WTC11 (cell line): ENCODE measurements around the gene ZNF652. TPM values are rescaled to one million over a fixed set of nuclear protein-coding genes. Genes with fewer than 3 reads are reported as not detected.

Experiments used
- ATAC-seq: fragments of 200-7000 bp; cut with Tn5 transposase; 2 replicates; pipeline ENCODE4 v1.10.0; 2021; ENCODE audit warnings: mild to moderate bottlenecking, moderate library complexity
- CTCF ChIA-PET: fragments of 300-600 bp; sonication (Branson Sonifier 250); formaldehyde crosslinking; loops from one replicate; lab custom pipeline; 2021; ENCODE audit warnings: antibody characterized with exemption; lab: Charles Lee
- POLR2A ChIA-PET: fragments of 350-600 bp; sonication (Branson Sonifier 250); formaldehyde crosslinking; loops from one replicate; lab custom pipeline; 2021; ENCODE audit warnings: antibody characterized with exemption; lab: Charles Lee
- DNase-seq: peaks from one replicate; pipeline ENCODE4 v3.0.0; 2021; ENCODE audit warnings: low spot score
- H3K27ac Mint-ChIP-seq: 2 replicates; pipeline ENCODE4 v1.8.0; 2021; ENCODE audit warnings: mixed read lengths
- H3K27me3 Mint-ChIP-seq: 2 replicates; pipeline ENCODE4 v1.8.0; 2021; ENCODE audit warnings: low read depth, mild to moderate bottlenecking, moderate library complexity, mixed read lengths
- H3K36me3 Mint-ChIP-seq: 2 replicates; pipeline ENCODE4 v1.8.0; 2021; ENCODE audit warnings: mixed read lengths
- H3K4me1 Mint-ChIP-seq: 2 replicates; pipeline ENCODE4 v1.8.0; 2022; ENCODE audit warnings: mixed read lengths
- H3K4me3 Mint-ChIP-seq: 2 replicates; pipeline ENCODE4 v1.8.0; 2021; ENCODE audit warnings: mild to moderate bottlenecking, moderate library complexity, mixed read lengths
- H3K9me3 Mint-ChIP-seq: 2 replicates; pipeline ENCODE4 v1.8.0; 2021; ENCODE audit warnings: mixed read lengths
- AFF4 ChIP-seq: sonication (generic); formaldehyde crosslinking; IDR thresholded peaks from 2 replicates; pipeline ENCODE4 v1.8.1; 2023; ENCODE audit warnings: mild to moderate bottlenecking, missing genetic modification reagents, borderline replicate concordance
- ATF3 ChIP-seq: sonication (generic); formaldehyde crosslinking; conservative IDR thresholded peaks from 2 replicates; pipeline ENCODE4 v1.8.1; 2022; ENCODE audit warnings: mild to moderate bottlenecking, missing genetic modification reagents
- CREB1 ChIP-seq: sonication (generic); formaldehyde crosslinking; IDR thresholded peaks from 2 replicates; pipeline ENCODE4 v1.8.0; 2023; ENCODE audit warnings: mild to moderate bottlenecking, missing genetic modification reagents
- CREM ChIP-seq: sonication (generic); formaldehyde crosslinking; IDR thresholded peaks from 2 replicates; pipeline ENCODE4 v1.8.1; 2022; ENCODE audit warnings: mild to moderate bottlenecking, missing genetic modification reagents, moderate library complexity
- FOXK1 ChIP-seq: sonication (generic); formaldehyde crosslinking; IDR thresholded peaks from 2 replicates; pipeline ENCODE4 v1.8.0; 2022; ENCODE audit warnings: mild to moderate bottlenecking, moderate library complexity, missing genetic modification reagents
- HMGA2 ChIP-seq: fragments of 250-450 bp; sonication (Bioruptor Pico); IDR thresholded peaks from 2 replicates; pipeline ENCODE4 v1.4.0; 2021; ENCODE audit warnings: mild to moderate bottlenecking, moderate library complexity
- JAZF1 ChIP-seq: fragments of 250-450 bp; sonication (Bioruptor Pico); IDR thresholded peaks from 2 replicates; pipeline ENCODE4 v1.9.0; 2021; ENCODE audit warnings: moderate library complexity, mild to moderate bottlenecking, inconsistent platforms
- NFE2L1 ChIP-seq: sonication (generic); formaldehyde crosslinking; IDR thresholded peaks from 2 replicates; pipeline ENCODE4 v1.8.1; 2023; ENCODE audit warnings: missing genetic modification reagents
- NR2C2 ChIP-seq: sonication (generic); formaldehyde crosslinking; IDR thresholded peaks from 2 replicates; pipeline ENCODE4 v1.8.0; 2022; ENCODE audit warnings: mild to moderate bottlenecking, missing genetic modification reagents
- NR3C1 ChIP-seq: sonication (generic); formaldehyde crosslinking; conservative IDR thresholded peaks from 2 replicates; pipeline ENCODE4 v1.8.1; 2023; ENCODE audit warnings: low read depth, mild to moderate bottlenecking, missing genetic modification reagents
- PRDM15 ChIP-seq: sonication (generic); formaldehyde crosslinking; IDR thresholded peaks from 2 replicates; pipeline ENCODE4 v1.8.0; 2022; ENCODE audit warnings: missing genetic modification reagents
- PREB ChIP-seq: sonication (generic); formaldehyde crosslinking; IDR thresholded peaks from 2 replicates; pipeline ENCODE4 v1.8.1; 2022; ENCODE audit warnings: mild to moderate bottlenecking, missing genetic modification reagents, moderate library complexity, borderline replicate concordance
- PRRX2 ChIP-seq: fragments of 250-450 bp; sonication (Bioruptor Pico); IDR thresholded peaks from 2 replicates; pipeline ENCODE4 v1.8.0; 2021; ENCODE audit warnings: mild to moderate bottlenecking
- STAT6 ChIP-seq: sonication (generic); formaldehyde crosslinking; conservative IDR thresholded peaks from 2 replicates; pipeline ENCODE4 v1.8.1; 2023; ENCODE audit warnings: mild to moderate bottlenecking, low read depth, missing genetic modification reagents, moderate library complexity
- ZMAT4 ChIP-seq: fragments of 250-450 bp; sonication (Bioruptor Pico); IDR thresholded peaks from 2 replicates; pipeline ENCODE4 v1.9.0; 2021; ENCODE audit warnings: mild to moderate bottlenecking
- ZNF281 ChIP-seq: sonication (generic); formaldehyde crosslinking; IDR thresholded peaks from 2 replicates; pipeline ENCODE4 v1.8.0; 2023; ENCODE audit warnings: mild to moderate bottlenecking, missing genetic modification reagents
- ZNF423 ChIP-seq: fragments of 250-450 bp; sonication (Bioruptor Pico); IDR thresholded peaks from 2 replicates; pipeline ENCODE4 v2.1.2; 2022; ENCODE audit warnings: mild to moderate bottlenecking, moderate library complexity
- total RNA-seq: library from RNA; stranded (reverse); gene quantifications from 3 replicates; pipeline ENCODE4 v1.2.3, GENCODE V29; 2021

Gene ZNF652
- total RNA-seq, 1 experiment from 2014 or later: 40.8 TPM

GRCh38 chr17:49406421-49407061 is 44.5 kb upstream of the ZNF652 start (continued):
- TF ChIP-seq HMGA2 (CRISPR knock-in tag) (no peak), CREB1 (CRISPR knock-in tag) (no peak), NR3C1 (CRISPR knock-in tag) (no peak), PRRX2 (no peak), PRDM15 (CRISPR knock-in tag) (no peak), ZNF281 (CRISPR knock-in tag) (no peak), CREM (no peak), ZMAT4 (CRISPR knock-in tag) (no peak), NR2C2 (CRISPR knock-in tag) (no peak), NFE2L1 (CRISPR knock-in tag) (no peak), ATF3 (CRISPR knock-in tag) (no peak)

- Mint-ChIP-seq H3K4me1 (0 out of 2 replicates have a peak, but pooled peaks cover 4% of the 10 kb centered on the region), H3K9me3 (no peaks in the 10 kb centered on the region), H3K27me3 (no peaks in the 10 kb centered on the region), H3K36me3 (peaks cover 66% of the 10 kb centered on the region), H3K4me3 (no peak overlapping the region), H3K27ac (no peak overlapping the region)
- ATAC-seq (no peak), DNase-seq (no peak)
- TF ChIP-seq STAT6 (CRISPR knock-in tag): no peak
- no peak for TF ChIP-seq JAZF1
- TF ChIP-seq ZNF423 (CRISPR knock-in tag): no peak
- no peak for TF ChIP-seq FOXK1 (CRISPR knock-in tag)
- TF ChIP-seq AFF4 (CRISPR knock-in tag): no peak
- no peak for TF ChIP-seq PREB (CRISPR knock-in tag)
- no peak for TF ChIP-seq NR2C2 (CRISPR knock-in tag)
- ChIA-PET CTCF (interaction anchor here (0.7 kb wide), 1 partner anchor 151 kb away, joined by 3 read pairs; no protein-coding TSS in a partner anchor), POLR2A (no interaction called here)
These were observed 42.9 kb upstream of the ZNF652 start for GRCh38 chr17:49404906-49405305.
